Trophoblast cell (in vitro differentiated cells and primary cell): ENCODE data around the gene CLINT1. TPM values are rescaled to one million over a fixed set of nuclear protein-coding genes. Genes with fewer than 3 reads are reported as not detected.

Experiments used
- DNase-seq, 2 donors: peaks; one replicate each; pipeline ENCODE4 v3.0.0-alpha.2; 2016
- H2AFZ ChIP-seq: 2 replicates; pipeline ENCODE4 v1.6.1; 2013; ENCODE audit warnings: low read length, moderate library complexity, mild to moderate bottlenecking; ENCODE audit not compliant: insufficient read depth, poor library complexity
- H2AK5ac ChIP-seq: 2 replicates; pipeline ENCODE4 v1.6.1; 2013; ENCODE audit warnings: mild to moderate bottlenecking, low read length
- H2BK120ac ChIP-seq: 2 replicates; pipeline ENCODE4 v1.6.1; 2013; ENCODE audit warnings: low read length, mild to moderate bottlenecking, moderate library complexity; ENCODE audit not compliant: insufficient read depth, poor library complexity
- H2BK12ac ChIP-seq: 2 replicates; pipeline ENCODE4 v1.6.1; 2013; ENCODE audit warnings: mild to moderate bottlenecking, low read length, moderate library complexity
- H2BK5ac ChIP-seq: 2 replicates; pipeline ENCODE4 v1.6.1; 2013; ENCODE audit warnings: low read length, low read depth, moderate library complexity, mild to moderate bottlenecking; ENCODE audit not compliant: poor library complexity
- H3K14ac ChIP-seq: 2 replicates; pipeline ENCODE4 v1.6.1; 2013; ENCODE audit warnings: mild to moderate bottlenecking, low read length
- H3K18ac ChIP-seq: 2 replicates; pipeline ENCODE4 v1.6.1; 2013; ENCODE audit warnings: mild to moderate bottlenecking, low read length
- H3K23ac ChIP-seq: 2 replicates; pipeline ENCODE4 v1.6.1; 2013; ENCODE audit warnings: low read length
- H3K27ac ChIP-seq: 2 replicates; pipeline ENCODE4 v1.5.1; 2013; ENCODE audit warnings: low read depth, mild to moderate bottlenecking, inconsistent platforms, low read length, moderate library complexity
- H3K27me3 ChIP-seq: 2 replicates; pipeline ENCODE4 v1.6.1; 2013; ENCODE audit warnings: inconsistent platforms, mild to moderate bottlenecking, low read length, moderate library complexity; ENCODE audit not compliant: insufficient read depth
- H3K36me3 ChIP-seq, 2 experiments: 1 replicate in 1 of 2; 2 replicates in 1 of 2; pipeline ENCODE4 v1.6.1; 2013; ENCODE audit warnings: low read length in 2 of 2, mild to moderate bottlenecking in 2 of 2, moderate library complexity in 1 of 2; ENCODE audit not compliant: insufficient read depth in 2 of 2, control insufficient read depth in 1 of 2
- H3K4ac ChIP-seq: 2 replicates; pipeline ENCODE4 v1.6.1; 2013; ENCODE audit warnings: low read depth, mild to moderate bottlenecking, low read length, moderate library complexity
- H3K4me1 ChIP-seq, 2 experiments: 1 replicate in 1 of 2; 2 replicates in 1 of 2; pipeline ENCODE4 v1.6.1; 2013; ENCODE audit warnings: low read length in 2 of 2, mild to moderate bottlenecking in 2 of 2, moderate library complexity in 1 of 2; ENCODE audit not compliant: insufficient read depth in 2 of 2, control insufficient read depth in 1 of 2
- H3K4me2 ChIP-seq: 2 replicates; pipeline ENCODE4 v1.6.1; 2013; ENCODE audit warnings: inconsistent platforms, mild to moderate bottlenecking, low read length, moderate library complexity
- H3K4me3 ChIP-seq: 2 replicates; pipeline ENCODE4 v1.5.1; 2013; ENCODE audit warnings: mild to moderate bottlenecking, low read depth, low read length, inconsistent platforms
- H3K79me1 ChIP-seq: one replicate; pipeline ENCODE4 v1.6.1; 2013; ENCODE audit warnings: low read length
- H3K79me2 ChIP-seq: 2 replicates; pipeline ENCODE4 v1.6.1; 2013; ENCODE audit warnings: low read length, mild to moderate bottlenecking; ENCODE audit not compliant: control insufficient read depth, insufficient read depth, poor library complexity
- H3K9ac ChIP-seq: 2 replicates; pipeline ENCODE4 v1.6.1; 2013; ENCODE audit warnings: mild to moderate bottlenecking, low read length
- H3K9me3 ChIP-seq: 2 replicates; pipeline ENCODE4 v1.6.1; 2013; ENCODE audit warnings: low read depth, mild to moderate bottlenecking, control low read depth, inconsistent platforms, low read length; ENCODE audit not compliant: insufficient read depth
- H4K12ac ChIP-seq: 2 replicates; pipeline ENCODE4 v1.6.1; 2013; ENCODE audit warnings: low read depth, mild to moderate bottlenecking, low read length, moderate library complexity
- H4K8ac ChIP-seq: 2 replicates; pipeline ENCODE4 v1.6.1; 2013; ENCODE audit warnings: low read depth, mild to moderate bottlenecking, low read length, moderate library complexity
- H4K91ac ChIP-seq: one replicate; pipeline ENCODE4 v1.6.1; 2013; ENCODE audit warnings: low read depth, mild to moderate bottlenecking, low read length, moderate library complexity
- WGBS: extraction: QIAGEN DNeasy Blood & Tissue Kit; methylation state at CpG from one replicate; pipeline ENCODE4 v1.1.7; 2013; ENCODE audit warnings: missing lambda C conversion rate; ENCODE audit not compliant: insufficient read length, insufficient coverage; ENCODE audit errors: extremely low coverage; 5-methylcytosine and 5-hydroxymethylcytosine counted together
- polyA plus RNA-seq: library from polyadenylated mRNA; stranded (reverse); fragments of 200-250 nt; gene quantifications from 2 replicates; pipeline ENCODE4 v1.2.3, GENCODE V29; 2013

Gene CLINT1
- 89.3 and 92.0 TPM in 2 replicates for polyA plus RNA-seq

- no peaks in the 10 kb centered on the region for H3K36me3 ChIP-seq
- peak within 1 kb of the TSS; percentile 5 for H2BK12ac ChIP-seq
- H3K9me3 ChIP-seq, result no peaks in the 10 kb centered on the region
- WGBS, result no CpG with 5 or more reads among the region's 59 CpGs
- H3K79me2 ChIP-seq, result peaks cover 15% of the 10 kb centered on the region
- H3K14ac ChIP-seq, result peak within 1 kb of the TSS; percentile 25
- H4K8ac ChIP-seq, result peak within 1 kb of the TSS; percentile 80
- H3K9ac ChIP-seq, result peak within 1 kb of the TSS; percentile 97
- H3K4ac ChIP-seq, result peak within 1 kb of the TSS; percentile 44
- H4K12ac ChIP-seq, result peak within 1 kb of the TSS; percentile 45
- peak within 1 kb of the TSS; percentile 15 for H3K27ac ChIP-seq
- H2BK5ac ChIP-seq, result peak within 1 kb of the TSS; percentile 27
- peak within 1 kb of the TSS; percentile 97 for H3K4me3 ChIP-seq
- H3K4me2 ChIP-seq, result peak within 1 kb of the TSS; percentile 64
- H3K27me3 ChIP-seq, result no peaks in the 10 kb centered on the region
- peak within 1 kb of the TSS; percentile 49 for H2BK120ac ChIP-seq
- DNase-seq, result peak; percentile 88 to 92
- no peak within 1 kb of the TSS for H3K23ac ChIP-seq
- peak within 1 kb of the TSS; percentile 53 for H4K91ac ChIP-seq
- H2AK5ac ChIP-seq, result peak within 1 kb of the TSS; percentile 11
- peak within 1 kb of the TSS; percentile 50 for H3K18ac ChIP-seq
- H3K4me1 ChIP-seq, result peaks cover 2 to 5% of the 10 kb centered on the region in 2 experiments
- peak within 1 kb of the TSS; percentile 64 for H2AFZ ChIP-seq
- H3K79me1 ChIP-seq, result peaks cover 9% of the 10 kb centered on the region
These were observed at the start of gene CLINT1 for GRCh38 chr5:157858527-157859226. CLINT1 (minus strand) TSS chr5:157859145; CDS start chr5:157858970, 175 bp downstream.

DNA sequence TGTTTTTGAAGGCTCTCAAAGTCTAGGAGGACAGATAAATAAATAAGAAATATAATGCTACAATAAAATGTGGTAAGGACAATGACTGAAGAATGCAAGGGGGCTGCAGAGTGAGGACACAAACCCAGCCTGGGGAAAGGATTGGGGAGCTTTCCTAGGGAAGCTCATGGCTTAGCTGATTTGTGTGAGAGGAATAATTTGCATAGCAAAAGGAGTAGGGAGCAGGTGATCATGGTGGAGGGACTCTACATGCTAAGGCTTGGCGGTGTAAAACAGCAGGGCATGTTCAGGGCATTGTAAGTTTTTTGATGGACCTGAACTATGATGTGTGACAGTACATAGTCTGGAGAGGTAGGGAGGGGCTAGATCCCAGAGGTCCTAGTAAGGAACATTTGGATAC, 49.5 kb upstream of the CLINT1 start:
- no peak overlapping the region for H3K4me2 ChIP-seq
- H3K9me3 ChIP-seq, result no peaks in the 10 kb centered on the region
- no peaks in the 10 kb centered on the region for H3K79me1 ChIP-seq

DNA sequence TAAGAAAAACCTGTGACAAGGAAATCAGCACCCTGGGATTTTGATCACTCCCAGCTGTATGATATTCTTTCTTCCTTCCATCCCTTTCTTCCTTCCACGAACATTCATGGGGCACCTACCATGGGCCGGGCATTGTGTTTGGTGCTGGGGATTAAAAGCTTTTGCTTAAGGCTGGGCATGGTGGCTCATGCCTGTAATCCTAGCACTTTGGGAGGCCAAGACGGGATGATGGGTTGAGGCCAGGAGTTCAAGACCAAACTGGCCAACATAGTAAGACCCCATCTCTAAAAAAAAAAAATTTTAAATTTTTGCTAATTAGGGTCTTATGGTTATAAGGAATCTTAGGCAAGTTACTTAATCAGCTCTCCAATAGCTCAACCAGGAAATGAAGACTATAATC, 48.5 kb upstream of the CLINT1 start:
- Histone ChIP-seq H4K91ac (no peak overlapping the region), H3K4me3 (no peak overlapping the region), H2BK5ac (no peak overlapping the region), H3K4me2 (no peak overlapping the region), H3K79me1 (no peaks in the 10 kb centered on the region), H2BK120ac (no peak overlapping the region), H3K9ac (no peak overlapping the region), H3K9me3 (no peaks in the 10 kb centered on the region), H2AFZ (no peak overlapping the region), H4K8ac (no peak overlapping the region), H3K23ac (no peak overlapping the region), H3K27me3 (no peaks in the 10 kb centered on the region), H3K79me2 (no peaks in the 10 kb centered on the region), H3K18ac (no peak overlapping the region), H3K36me3 (no peaks in the 10 kb centered on the region), H2BK12ac (no peak overlapping the region), H3K27ac (no peak overlapping the region), H3K4me1 (peaks cover 0 to under 1% of the 10 kb centered on the region in 2 experiments), H3K4ac (no peak overlapping the region), H3K14ac (no peak overlapping the region), H2AK5ac (no peak overlapping the region), H4K12ac (no peak overlapping the region)
- WGBS, result no CpG with 5 or more reads among the region's 3 CpGs
- no peak for DNase-seq

More for the DNA sequence above, 49.5 kb upstream of the CLINT1 start:
- H3K14ac ChIP-seq, result no peak overlapping the region
- H3K79me2 ChIP-seq, result no peaks in the 10 kb centered on the region
- no peak overlapping the region for H4K8ac ChIP-seq
- H3K27me3 ChIP-seq, result no peaks in the 10 kb centered on the region
- no peak overlapping the region for H3K4ac ChIP-seq
- no peak overlapping the region for H2BK5ac ChIP-seq
- no peaks in the 10 kb centered on the region for H3K36me3 ChIP-seq
- no peak overlapping the region for H3K23ac ChIP-seq
- no peak overlapping the region for H3K4me3 ChIP-seq
- H3K4me1 ChIP-seq, result peaks cover 4 to 5% of the 10 kb centered on the region in 2 experiments
- H4K91ac ChIP-seq, result no peak overlapping the region
- no peak overlapping the region for H3K18ac ChIP-seq
- no CpG with 5 or more reads among the region's 1 CpG for WGBS
- no peak for DNase-seq
- no peak overlapping the region for H2BK12ac ChIP-seq
- no peak overlapping the region for H2AK5ac ChIP-seq
- H2AFZ ChIP-seq, result no peak overlapping the region
- no peak overlapping the region for H3K27ac ChIP-seq
- H4K12ac ChIP-seq, result no peak overlapping the region
- H3K9ac ChIP-seq, result no peak overlapping the region
- H2BK120ac ChIP-seq, result no peak overlapping the region

DNA sequence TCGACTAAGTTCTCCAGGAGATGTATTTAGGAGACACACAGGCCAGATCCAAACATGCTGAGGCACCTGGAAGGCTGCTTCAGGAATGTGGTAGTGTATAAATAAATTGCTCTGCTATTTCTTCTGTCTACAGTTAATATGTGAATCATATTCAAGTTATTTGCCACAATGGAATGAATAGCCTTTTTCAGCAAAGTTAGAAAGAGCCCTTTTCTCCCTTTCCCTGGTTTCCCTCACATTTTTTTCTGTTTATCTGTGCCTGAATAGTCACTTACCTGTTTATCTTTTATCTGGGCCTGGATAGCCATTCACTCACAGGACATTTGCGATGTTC, 44.1 kb upstream of the CLINT1 start:
- no peak overlapping the region for H4K12ac ChIP-seq
- no CpG with 5 or more reads among the region's 2 CpGs for WGBS
- no peaks in the 10 kb centered on the region for H3K4me1 ChIP-seq

More for the DNA sequence above, 44.1 kb upstream of the CLINT1 start:
- Histone ChIP-seq H2BK5ac (no peak overlapping the region), H3K4me3 (no peak overlapping the region), H3K14ac (no peak overlapping the region), H3K9ac (no peak overlapping the region), H3K27ac (no peak overlapping the region), H2BK120ac (no peak overlapping the region), H3K4me2 (no peak overlapping the region), H3K23ac (no peak overlapping the region), H3K79me2 (no peaks in the 10 kb centered on the region), H2AK5ac (no peak overlapping the region), H3K18ac (no peak overlapping the region), H3K9me3 (no peaks in the 10 kb centered on the region), H3K79me1 (no peaks in the 10 kb centered on the region), H2BK12ac (no peak overlapping the region), H3K27me3 (no peaks in the 10 kb centered on the region), H4K91ac (no peak overlapping the region), H3K4ac (no peak overlapping the region), H2AFZ (no peak overlapping the region), H4K8ac (no peak overlapping the region), H3K36me3 (no peaks in the 10 kb centered on the region)
- peak in 1 of 2 donors; percentile 67 for DNase-seq
